Epithelial cell of esophagus (primary cell): ENCODE data around the gene ALPL.
"Not testable (repeated sequence)": the region's sequence is repeated elsewhere in the genome, so short reads cannot be mapped to it uniquely, and the experiment has no call there.

ENCODE experiments used
- DNase-seq: peaks from one replicate; pipeline ENCODE4 v3.0.0; 2010; ENCODE audit warnings: low read depth
- H3K4me3 ChIP-seq: 2 replicates; pipeline ENCODE4 v1.5.1; 2011; ENCODE audit warnings: mild to moderate bottlenecking, low read length, control low read depth
- TF ChIP-seq, protein P1 (sequence below): IDR thresholded peaks from 2 replicates; pipeline ENCODE4 v1.5.1; 2011; ENCODE audit warnings: low read depth, mild to moderate bottlenecking, low read length, control low read depth, inconsistent platforms; ENCODE audit not compliant: insufficient read depth; ENCODE audit errors: missing control alignments

ALPL gene

DNA sequence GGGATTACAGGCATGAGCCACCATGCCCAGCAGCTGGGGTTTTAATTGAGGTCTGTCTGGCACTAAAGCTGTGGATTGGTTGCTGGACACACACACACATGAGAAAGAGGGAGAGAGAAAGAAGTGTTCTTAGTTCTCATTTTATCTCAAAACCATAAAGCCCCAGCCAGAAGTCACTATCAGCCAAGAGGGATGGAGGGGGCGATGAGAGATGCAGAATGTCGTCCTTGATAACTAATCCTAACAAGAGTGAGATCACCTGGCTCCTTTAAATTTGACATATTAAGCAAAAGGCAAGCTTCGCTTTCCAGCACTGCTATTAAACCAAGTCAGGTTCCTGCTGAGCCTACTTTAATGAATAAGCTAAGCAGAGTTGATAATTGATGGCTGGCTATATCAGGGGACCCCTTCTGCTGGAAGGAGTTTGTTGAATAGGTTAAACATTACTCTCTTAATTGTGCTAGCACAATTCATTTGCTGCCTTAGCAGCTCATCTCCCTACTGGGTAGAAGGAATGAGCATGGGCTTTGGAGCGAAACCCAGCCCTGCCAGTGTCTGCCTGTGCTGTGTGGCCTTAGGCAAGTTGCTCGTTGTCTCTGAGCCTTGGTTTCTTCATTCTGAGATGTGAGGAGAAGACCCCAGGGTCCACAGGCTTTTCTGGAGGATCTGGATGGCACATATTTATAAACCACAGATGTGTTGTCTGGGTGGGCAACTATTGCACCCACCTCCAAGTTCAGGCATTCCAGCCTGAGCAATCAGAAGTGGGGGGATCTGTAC is 50.8 kb downstream of the ALPL start:
- H3K4me3 ChIP-seq, result no peak overlapping the region
- TF ChIP-seq, protein P1, sequence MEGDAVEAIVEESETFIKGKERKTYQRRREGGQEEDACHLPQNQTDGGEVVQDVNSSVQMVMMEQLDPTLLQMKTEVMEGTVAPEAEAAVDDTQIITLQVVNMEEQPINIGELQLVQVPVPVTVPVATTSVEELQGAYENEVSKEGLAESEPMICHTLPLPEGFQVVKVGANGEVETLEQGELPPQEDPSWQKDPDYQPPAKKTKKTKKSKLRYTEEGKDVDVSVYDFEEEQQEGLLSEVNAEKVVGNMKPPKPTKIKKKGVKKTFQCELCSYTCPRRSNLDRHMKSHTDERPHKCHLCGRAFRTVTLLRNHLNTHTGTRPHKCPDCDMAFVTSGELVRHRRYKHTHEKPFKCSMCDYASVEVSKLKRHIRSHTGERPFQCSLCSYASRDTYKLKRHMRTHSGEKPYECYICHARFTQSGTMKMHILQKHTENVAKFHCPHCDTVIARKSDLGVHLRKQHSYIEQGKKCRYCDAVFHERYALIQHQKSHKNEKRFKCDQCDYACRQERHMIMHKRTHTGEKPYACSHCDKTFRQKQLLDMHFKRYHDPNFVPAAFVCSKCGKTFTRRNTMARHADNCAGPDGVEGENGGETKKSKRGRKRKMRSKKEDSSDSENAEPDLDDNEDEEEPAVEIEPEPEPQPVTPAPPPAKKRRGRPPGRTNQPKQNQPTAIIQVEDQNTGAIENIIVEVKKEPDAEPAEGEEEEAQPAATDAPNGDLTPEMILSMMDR, result no peak
- DNase-seq, result no peak

DNA sequence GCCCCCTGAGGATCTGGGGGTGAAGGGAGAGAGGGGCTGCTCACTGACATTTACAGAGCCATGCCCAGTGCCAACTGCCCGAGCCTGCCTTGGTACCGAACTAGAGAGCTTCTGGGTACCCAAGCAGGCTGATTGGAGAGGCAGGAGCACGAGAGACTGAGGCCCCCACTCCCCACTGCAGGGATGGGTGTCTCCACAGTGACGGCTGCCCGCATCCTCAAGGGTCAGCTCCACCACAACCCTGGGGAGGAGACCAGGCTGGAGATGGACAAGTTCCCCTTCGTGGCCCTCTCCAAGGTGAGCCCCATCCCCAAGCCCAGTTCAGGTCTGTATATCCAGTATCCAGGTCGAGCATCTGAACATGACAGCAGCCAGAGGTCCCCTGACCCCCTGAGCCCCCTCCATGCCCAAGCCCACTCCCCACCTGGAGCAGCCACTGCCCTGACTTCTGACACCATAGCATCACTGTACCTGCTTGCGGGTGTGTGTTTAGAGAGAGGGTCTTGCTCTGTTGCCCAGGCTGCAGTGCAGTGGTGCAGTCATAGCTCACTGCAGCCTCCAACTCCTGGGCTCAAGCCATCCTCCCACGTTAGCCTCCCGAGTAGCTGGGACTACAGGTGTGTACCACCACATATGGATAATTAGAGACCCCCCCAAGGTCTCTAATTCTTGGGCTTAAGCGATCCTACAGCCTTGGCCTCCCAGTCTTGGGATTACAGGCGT is 51.9 kb downstream of the ALPL start:
- no peak for DNase-seq
- TF ChIP-seq, protein P1, result no peak
- no peak overlapping the region for H3K4me3 ChIP-seq

DNA sequence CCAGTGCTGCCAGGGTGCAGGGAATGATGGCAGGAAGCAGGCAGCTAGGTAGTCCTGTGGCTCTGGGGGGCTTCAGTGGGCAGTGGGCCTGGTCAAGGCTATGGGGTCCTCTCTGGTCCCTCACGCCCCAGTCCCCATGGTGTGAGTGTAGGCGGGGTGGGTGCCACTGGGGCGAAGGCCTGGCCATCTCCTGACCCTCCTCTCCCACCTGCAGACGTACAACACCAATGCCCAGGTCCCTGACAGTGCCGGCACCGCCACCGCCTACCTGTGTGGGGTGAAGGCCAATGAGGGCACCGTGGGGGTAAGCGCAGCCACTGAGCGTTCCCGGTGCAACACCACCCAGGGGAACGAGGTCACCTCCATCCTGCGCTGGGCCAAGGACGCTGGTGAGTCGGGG is 53.7 kb downstream of the ALPL start:
- no peak for DNase-seq
- no peak overlapping the region for H3K4me3 ChIP-seq
- TF ChIP-seq, protein P1, result no peak

DNA sequence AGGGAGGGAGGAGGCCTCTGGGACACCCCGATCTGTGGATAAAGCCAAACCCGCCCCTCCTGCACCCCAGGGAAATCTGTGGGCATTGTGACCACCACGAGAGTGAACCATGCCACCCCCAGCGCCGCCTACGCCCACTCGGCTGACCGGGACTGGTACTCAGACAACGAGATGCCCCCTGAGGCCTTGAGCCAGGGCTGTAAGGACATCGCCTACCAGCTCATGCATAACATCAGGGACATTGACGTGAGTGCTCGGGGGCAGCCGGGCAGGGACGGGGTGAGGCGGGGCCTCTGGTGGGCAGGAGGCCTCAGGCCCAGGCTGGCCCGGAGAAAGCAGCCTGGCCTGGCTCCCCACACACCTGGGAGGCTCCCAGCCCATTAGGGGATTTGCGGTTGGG is 54.7 kb downstream of the ALPL start:
- no peak for DNase-seq
- TF ChIP-seq, protein P1, result no peak

DNA sequence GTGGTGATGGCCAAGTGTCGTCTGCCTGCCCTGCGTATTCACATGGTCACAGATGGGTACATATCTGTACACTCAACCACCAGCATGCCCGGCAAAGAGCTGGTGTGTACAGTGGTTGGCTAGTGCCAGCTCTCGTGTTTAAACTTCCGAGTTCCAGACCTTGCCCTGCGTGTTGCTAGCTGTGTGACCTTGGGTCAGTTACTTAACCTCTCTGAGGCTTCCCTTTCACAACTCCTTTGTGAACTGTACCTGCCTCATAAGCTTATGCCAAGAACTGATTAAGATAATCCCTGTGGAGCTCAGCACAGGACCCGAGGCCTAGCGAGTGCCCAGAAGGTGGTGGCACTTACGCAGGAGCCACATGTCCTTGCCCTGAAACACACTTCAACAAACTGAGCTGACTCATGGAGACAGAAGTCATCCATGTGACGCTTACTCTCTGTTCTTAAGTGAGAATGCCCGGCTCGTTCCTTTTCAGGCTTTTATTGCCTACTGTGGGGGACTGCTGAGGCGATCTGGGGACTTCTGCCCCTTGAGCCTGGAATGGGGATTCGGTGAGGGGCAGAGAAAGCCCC is 55.4 kb downstream of the ALPL start:
- TF ChIP-seq, protein P1, result no peak
- DNase-seq, result peak; percentile 21
- no peak overlapping the region for H3K4me3 ChIP-seq

More for the DNA sequence above, 54.7 kb downstream of the ALPL start:
- no peak overlapping the region for H3K4me3 ChIP-seq

DNA sequence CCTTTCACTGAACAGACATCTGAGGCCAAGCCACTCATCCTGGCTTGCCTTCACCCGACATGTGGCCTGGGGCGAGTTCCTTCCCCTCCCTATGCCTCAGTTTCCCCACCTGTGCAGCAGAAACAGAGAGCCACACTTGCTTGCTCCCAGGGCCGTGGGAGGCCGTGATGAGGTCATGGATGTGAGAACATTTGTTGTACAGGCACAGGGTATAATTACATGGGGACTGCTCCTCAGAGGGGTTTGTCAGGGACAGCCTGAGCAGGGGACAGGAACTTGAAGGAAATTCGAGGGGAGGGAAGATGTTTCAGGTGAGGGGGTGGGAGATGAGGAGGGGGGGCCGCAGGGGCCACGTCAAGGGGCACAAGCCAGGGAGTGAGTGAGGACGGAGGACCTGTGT is 56.1 kb downstream of the ALPL start:
- H3K4me3 ChIP-seq, result no peak overlapping the region
- TF ChIP-seq, protein P1, result no peak
- no peak for DNase-seq

DNA sequence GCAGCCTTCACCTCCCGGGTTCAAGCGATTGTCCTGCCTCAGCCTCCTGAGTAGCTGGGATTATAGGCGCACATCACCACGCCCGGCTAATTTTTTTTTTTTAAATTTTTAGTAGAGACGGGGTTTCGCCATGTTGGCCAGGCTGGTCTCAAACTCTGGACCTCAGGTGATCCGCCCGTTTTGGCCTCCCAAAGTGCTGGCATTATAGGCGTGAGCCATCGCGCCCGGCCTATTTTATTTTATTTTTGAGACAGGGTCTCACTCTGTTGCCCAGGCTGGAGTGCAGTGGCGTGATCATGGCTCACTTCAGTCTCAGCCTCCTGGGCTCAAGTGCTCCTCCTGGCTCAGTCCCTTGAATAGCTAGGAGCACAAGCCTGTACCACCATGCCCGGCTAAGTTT is 57.1 kb downstream of the ALPL start:
- not testable (repeated sequence) for DNase-seq

More for the DNA sequence above, 57.1 kb downstream of the ALPL start:
- H3K4me3 ChIP-seq, result not testable (repeated sequence)
